DLD1 (cell line): Measurements from ENCODE around the gene USPL1.

ENCODE experiments used
- in situ Hi-C: cut with HindIII; loops from 2 replicates; pipeline ENCODE4 v1.10.0; 2017; ENCODE audit warnings: low sequenced_read_pairs

USPL1 gene

DNA sequence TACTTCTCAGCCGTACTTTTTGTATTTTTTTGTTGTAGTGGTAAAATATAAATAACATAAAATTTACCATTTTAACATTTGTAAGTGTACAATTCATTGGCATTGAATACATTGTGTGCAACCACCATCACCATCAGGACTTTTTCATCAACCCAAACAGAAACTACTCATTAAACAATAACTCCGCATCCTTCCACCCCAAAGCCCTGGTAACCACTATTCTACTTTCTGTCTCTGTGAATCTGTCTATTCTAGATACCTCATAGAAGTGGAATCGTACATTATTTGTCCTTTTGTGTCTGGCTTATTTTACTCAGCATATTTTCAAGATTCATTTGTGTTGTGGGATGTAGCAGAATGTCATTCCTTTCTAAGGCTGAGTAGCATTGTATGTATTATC, 38.5 kb downstream of the USPL1 start:
- in situ Hi-C loops: no loop called here

GRCh38 chr13:30659980-30660379, 42.3 kb downstream of the USPL1 start:
- in situ Hi-C loops: no loop called here

DNA sequence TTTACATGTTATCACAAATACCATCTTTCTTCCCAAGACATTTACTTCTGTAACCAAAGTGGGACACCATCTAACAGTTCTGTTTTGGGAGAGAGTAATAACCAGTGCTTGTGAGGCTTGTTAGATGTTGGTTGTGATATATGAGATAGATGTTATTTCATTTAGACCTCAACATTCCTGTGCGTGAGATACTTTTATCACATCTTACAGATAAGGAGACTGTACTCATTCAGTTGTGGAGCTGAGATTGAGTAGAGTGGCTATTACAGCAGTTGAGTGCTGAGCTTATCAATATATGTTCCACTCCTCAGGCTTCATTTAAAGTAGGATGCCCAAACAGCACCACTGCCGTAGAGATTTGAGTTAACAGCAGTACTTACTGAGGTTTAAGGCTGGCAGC, 43.1 kb downstream of the USPL1 start:
- in situ Hi-C loops: no loop called here

DNA sequence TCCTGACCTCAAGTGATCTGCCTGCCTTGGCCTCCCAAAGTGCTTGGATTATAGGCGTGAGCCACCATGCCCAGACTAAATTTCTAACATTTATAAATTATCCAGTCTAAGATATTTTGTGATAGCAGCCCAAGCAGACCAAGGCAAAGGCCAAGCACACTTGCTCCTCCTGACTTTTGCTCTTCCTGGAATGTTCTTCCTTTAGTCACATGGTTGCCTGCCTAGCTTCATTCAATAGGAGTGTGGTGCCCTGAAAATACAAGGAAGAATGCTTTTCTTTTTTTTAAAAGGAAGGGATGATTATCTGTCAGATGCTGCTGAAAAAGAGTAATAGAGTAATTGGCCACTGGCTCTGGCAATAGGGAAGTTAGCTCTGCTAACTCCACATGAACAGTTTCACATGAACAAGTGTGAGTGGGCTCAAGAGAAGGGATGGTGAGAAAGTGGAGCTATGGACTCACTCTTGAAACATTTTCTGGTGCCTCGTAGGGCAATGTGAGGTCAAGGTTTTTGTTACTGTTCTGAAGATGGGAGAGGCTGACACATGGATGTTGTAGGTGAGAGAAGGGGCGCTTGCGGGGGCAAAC, 47.1 kb downstream of the USPL1 start:
- in situ Hi-C loops: no loop called here

DNA sequence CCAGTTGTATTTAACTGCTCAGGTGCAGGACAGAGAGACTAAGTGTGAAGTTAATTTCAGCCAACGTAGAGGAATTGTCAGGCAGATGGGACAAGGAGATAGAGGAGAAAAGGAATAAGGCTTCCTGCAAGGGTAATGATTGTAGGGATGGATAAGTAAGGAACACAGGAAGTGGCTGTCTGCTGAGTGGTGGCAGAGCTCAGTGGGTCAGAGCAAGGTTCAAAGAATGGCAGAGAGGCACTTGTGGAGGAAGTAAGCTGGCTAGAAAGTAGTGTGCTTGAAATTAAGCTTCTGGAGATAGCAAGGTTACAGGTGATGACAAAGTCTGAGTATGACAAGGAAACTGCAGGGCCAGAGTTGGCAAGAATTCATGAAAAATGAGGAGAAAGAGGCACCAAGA, 47.9 kb downstream of the USPL1 start:
- in situ Hi-C loops: no loop called here

DNA sequence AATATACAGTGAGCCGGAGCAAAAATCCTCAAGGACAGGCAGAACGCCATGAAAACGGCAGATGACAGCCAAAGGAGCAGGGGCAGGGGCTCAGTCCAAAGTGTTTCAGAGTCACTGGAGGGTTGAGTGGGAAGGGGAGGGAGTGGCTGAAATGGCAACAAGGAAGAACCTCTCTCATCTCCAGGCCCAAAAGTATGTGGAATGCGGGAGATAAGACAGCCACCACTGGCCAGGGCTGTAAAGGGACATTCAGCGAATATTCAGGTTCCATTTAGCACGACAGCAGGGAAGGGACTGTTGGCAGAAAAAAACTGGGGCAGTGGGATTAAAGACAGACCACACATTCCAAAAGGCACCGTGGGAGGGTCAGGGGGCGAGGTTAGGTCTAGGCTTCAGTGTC, 48.4 kb downstream of the USPL1 start:
- in situ Hi-C loops: no loop called here

GRCh38 chr13:30667014-30667413, 49.3 kb downstream of the USPL1 start:
- in situ Hi-C loops: no loop called here

GRCh38 chr13:30668312-30668711, 50.6 kb downstream of the USPL1 start:
- in situ Hi-C loops: no loop called here

- in situ Hi-C loops: no loop called here
Measured at GRCh38 chr13:30671271-30671815, 53.6 kb downstream of the USPL1 start.

DNA sequence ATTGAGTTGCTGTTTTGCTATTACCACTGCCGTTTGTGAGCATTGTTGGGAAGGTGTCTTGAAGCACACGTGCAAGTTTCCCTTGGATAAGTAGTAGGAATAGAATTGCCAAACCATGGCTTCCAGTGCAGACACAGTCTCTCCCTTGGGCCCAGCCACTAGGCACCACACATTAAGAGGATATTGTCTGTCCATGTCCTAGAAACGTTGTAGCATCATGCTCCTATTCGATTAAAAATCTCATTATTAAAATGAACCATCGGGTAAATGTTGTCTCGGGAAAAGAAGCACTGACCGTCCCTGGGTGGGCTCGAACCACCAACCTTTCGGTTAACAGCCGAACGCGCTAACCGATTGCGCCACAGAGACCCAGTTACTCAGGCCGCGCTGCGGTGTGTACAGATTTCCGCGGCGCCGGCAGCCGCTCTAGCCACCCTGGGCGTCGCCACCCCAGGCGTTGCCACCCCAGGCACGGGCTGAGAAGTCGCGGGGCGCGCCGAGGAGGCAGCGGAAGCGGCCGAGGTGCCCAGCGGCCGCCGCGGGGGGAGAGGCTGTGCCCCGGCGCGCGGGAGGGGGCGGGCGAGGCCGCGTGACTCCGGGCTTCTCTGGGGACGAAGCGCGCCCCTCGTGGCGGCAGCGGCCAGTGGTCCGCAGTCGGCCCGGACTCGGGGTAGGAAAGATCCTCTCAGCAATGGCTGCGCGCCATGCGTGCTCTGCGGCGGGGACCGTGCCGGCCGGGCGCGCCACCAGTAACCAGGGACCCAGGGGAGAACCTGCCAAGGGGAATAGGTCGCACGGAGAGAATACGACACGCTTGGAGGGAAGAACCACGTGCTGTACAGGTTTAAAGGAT, 56.2 kb downstream of the USPL1 start:
- in situ Hi-C loops: no loop called here

DNA sequence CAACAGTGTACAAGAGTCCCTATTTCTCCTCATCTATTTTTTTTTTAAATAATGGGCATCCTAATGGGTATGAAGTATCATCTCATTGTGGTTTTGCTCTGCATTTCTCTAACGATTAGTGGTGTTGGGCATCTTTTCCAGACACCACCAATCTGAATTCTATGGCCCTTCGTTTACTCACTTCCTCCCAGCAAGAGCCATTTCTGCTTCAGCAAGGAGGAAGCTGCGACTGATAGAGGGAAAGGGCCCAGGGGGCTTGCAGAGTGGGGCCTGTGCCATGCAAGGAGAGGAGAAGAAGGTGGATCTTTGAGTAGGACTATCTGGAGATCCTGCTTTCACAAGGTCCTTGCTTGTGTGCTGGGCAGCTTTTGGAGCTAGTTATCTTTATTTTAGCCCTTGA, 58.0 kb downstream of the USPL1 start:
- in situ Hi-C loops: no loop called here

GRCh38 chr13:30676672-30677071, 59.0 kb downstream of the USPL1 start:
- in situ Hi-C loops: no loop called here

GRCh38 chr13:30679483-30680330, 62.0 kb downstream of the USPL1 start:
- in situ Hi-C loops: no loop called here

GRCh38 chr13:30681843-30682242, 64.1 kb downstream of the USPL1 start:
- in situ Hi-C loops: no loop called here

GRCh38 chr13:30685320-30685859, 67.7 kb downstream of the USPL1 start:
- in situ Hi-C loops: loop anchor here (5.0 kb wide), 1 partner anchor 102 kb away; no protein-coding TSS in a partner anchor

DNA sequence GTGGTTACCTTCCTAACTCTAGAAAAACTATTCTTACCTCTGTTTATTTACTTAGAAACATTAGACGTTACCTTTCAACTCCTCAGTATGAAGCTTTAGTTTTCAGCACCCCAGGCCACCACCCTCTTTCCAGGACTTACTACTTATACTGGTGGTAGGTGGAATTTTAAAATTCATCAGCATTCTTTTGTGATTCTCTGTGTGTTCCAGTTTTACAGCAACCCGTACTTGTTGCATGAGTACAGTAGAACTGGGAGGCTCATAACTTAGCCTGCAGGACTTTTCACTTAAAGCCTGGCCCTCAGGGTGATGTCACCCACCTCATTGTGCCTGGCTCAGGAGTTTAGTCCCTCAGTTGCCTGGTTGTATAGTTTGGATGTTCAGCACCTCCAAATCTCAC, 68.3 kb downstream of the USPL1 start:
- in situ Hi-C loops: loop anchor here (5.0 kb wide), 1 partner anchor 101 kb away; no protein-coding TSS in a partner anchor

- in situ Hi-C loops: loop anchor here (5.0 kb wide), 1 partner anchor 100 kb away; no protein-coding TSS in a partner anchor
Measured at GRCh38 chr13:30687601-30688000, 69.9 kb downstream of the USPL1 start.

DNA sequence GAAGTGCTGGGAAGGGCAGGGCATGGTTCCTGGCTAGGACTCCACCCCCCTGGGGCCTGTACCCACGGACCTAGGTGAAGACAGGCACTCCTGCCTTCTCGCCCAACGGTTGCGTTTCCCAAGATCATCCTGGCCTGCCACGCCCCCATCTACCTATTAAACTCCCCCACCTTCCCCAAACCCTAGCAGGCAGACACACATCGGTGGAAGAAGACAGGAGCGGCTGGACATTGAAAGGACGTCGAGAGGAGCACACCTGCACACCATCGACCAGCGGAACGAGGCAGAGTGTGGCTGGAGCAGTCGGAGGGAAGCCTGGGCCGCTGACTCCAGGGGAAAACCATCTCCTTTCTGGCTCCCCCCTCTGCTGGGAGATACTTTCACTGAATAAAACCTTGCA, 72.0 kb downstream of the USPL1 start:
- in situ Hi-C loops: loop anchor here (5.0 kb wide), 1 partner anchor 98 kb away; no protein-coding TSS in a partner anchor

GRCh38 chr13:30690282-30691188, 72.8 kb downstream of the USPL1 start:
- in situ Hi-C loops: no loop called here

DNA sequence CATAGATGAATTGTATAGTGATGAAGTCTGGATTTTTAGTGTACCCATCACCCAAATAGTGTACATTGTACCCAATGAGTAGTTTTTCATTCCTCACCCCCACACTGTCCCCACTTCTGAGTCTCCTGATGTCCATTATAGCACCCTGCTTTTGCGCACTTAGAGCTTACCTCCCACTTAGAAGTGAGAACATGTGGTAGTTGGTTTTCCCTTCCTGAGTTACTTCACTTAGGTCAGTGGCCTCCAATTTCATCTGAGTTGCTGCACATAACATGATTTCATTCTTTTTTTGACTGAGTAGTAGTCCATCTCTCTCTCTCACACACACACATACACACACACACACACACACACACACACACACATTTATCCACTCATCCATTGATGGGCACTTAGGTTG, 74.4 kb downstream of the USPL1 start:
- in situ Hi-C loops: no loop called here
